ENCODE measurements around the gene SRBD1. TPM values are rescaled to one million over a fixed set of nuclear protein-coding genes. Genes with fewer than 3 reads are reported as not detected.
A peak's percentile ranks its signal among the peaks of the same experiment; 100 is the strongest.

The SRBD1 gene
- total and polyA plus RNA-seq, 4 donors: 4.0 to 22.2 (median 10.0) TPM

GRCh38 chr2:45610281-45611019 is 617 bp downstream of the SRBD1 start:
- Histone ChIP-seq H3K4me3 (ENCODE audit: low read depth in 1 of 3, low read length in 3 of 3) (peak overlapping the region; percentile 77 to 92 (median 80)), H3K4me1 (ENCODE audit: control insufficient read depth in 4 of 4, insufficient read depth in 4 of 4, low read length in 3 of 4) (peaks cover 0 to 12% (median 8%) of the 10 kb centered on the region in 4 donors), H3K27me3 (ENCODE audit: control insufficient read depth in 4 of 4, insufficient read depth in 4 of 4, low read length in 3 of 4) (no peaks in the 10 kb centered on the region), H3K36me3 (ENCODE audit: control insufficient read depth in 4 of 4, insufficient read depth in 3 of 4, low read depth in 1 of 4, low read length in 3 of 4) (no peaks in the 10 kb centered on the region), H3K9ac (ENCODE audit: low read depth in 1 of 2, low read length in 2 of 2) (peak overlapping the region; percentile 69 to 90), H3K9me3 (ENCODE audit: control insufficient read depth in 4 of 4, low read length in 3 of 4) (no peaks in the 10 kb centered on the region), H3K27ac (ENCODE audit: low read depth in 1 of 2, low read length in 2 of 2) (peak overlapping the region; percentile 87 to 96)
- DNase-seq (ENCODE audit: low spot score): peak; percentile 59
- 1% methylated on average over 23 of the region's 23 CpGs for WGBS
- no peak for TF ChIP-seq FOXA1 (IDR thresholded peaks at IDR 0.05)
- TF ChIP-seq YY1 (IDR thresholded peaks at IDR 0.05): peak; percentile 38
- peak in 1 of 2 donors; percentile 16 for TF ChIP-seq RXRA (IDR thresholded peaks at IDR 0.05)
- no peak for TF ChIP-seq SP1 (IDR thresholded peaks at IDR 0.05)
- TF ChIP-seq TAF1 (conservative IDR thresholded peaks at IDR 0.05): peak; percentile 51
- TF ChIP-seq RAD21 (IDR thresholded peaks at IDR 0.05): peak; percentile 53 to 60
- TF ChIP-seq, protein P1, sequence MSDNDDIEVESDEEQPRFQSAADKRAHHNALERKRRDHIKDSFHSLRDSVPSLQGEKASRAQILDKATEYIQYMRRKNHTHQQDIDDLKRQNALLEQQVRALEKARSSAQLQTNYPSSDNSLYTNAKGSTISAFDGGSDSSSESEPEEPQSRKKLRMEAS (IDR thresholded peaks at IDR 0.05): peak; percentile 37
- TF ChIP-seq HNF4A (conservative IDR thresholded peaks at IDR 0.05): no peak
- no peak for TF ChIP-seq CTCF (IDR thresholded peaks at IDR 0.05; ENCODE audit: low read depth, low read length, missing input control)
- TF ChIP-seq, protein P2, sequence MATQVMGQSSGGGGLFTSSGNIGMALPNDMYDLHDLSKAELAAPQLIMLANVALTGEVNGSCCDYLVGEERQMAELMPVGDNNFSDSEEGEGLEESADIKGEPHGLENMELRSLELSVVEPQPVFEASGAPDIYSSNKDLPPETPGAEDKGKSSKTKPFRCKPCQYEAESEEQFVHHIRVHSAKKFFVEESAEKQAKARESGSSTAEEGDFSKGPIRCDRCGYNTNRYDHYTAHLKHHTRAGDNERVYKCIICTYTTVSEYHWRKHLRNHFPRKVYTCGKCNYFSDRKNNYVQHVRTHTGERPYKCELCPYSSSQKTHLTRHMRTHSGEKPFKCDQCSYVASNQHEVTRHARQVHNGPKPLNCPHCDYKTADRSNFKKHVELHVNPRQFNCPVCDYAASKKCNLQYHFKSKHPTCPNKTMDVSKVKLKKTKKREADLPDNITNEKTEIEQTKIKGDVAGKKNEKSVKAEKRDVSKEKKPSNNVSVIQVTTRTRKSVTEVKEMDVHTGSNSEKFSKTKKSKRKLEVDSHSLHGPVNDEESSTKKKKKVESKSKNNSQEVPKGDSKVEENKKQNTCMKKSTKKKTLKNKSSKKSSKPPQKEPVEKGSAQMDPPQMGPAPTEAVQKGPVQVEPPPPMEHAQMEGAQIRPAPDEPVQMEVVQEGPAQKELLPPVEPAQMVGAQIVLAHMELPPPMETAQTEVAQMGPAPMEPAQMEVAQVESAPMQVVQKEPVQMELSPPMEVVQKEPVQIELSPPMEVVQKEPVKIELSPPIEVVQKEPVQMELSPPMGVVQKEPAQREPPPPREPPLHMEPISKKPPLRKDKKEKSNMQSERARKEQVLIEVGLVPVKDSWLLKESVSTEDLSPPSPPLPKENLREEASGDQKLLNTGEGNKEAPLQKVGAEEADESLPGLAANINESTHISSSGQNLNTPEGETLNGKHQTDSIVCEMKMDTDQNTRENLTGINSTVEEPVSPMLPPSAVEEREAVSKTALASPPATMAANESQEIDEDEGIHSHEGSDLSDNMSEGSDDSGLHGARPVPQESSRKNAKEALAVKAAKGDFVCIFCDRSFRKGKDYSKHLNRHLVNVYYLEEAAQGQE (IDR thresholded peaks at IDR 0.05): peak; percentile 35

DNA sequence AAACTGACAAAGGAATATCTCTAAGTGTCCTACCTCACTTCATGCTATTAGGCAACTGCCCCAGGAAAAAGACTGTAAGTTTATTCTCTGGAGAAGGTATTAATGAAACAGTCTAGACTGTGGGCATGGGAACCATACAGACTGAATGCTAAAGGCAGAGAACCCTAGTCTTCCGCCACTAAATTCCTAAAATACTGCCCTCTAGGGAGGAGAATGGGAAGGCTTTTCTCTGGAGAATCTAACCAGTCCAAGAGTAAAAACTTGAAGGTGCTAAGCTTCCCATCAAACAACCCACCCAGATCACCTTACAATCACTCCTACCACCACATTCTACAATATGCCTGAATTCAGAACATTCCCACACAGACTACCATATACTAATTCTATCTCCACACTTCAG is 3.4 kb downstream of the SRBD1 start:
- H3K9ac ChIP-seq (ENCODE audit: low read depth in 1 of 2, low read length in 2 of 2): no peak overlapping the region
- TF ChIP-seq RAD21 (IDR thresholded peaks at IDR 0.05): peak in 1 of 2 donors; percentile 44
- TF ChIP-seq, protein P3, sequence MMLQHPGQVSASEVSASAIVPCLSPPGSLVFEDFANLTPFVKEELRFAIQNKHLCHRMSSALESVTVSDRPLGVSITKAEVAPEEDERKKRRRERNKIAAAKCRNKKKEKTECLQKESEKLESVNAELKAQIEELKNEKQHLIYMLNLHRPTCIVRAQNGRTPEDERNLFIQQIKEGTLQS (IDR thresholded peaks at IDR 0.05): no peak
- no peak for TF ChIP-seq NR2F2 (IDR thresholded peaks at IDR 0.05)
- no peak for TF ChIP-seq SP1 (IDR thresholded peaks at IDR 0.05)
- TF ChIP-seq, protein P2 (IDR thresholded peaks at IDR 0.05): no peak
- no peak for TF ChIP-seq HNF4A (conservative IDR thresholded peaks at IDR 0.05)
- no peak for TF ChIP-seq FOXA1 (IDR thresholded peaks at IDR 0.05)
- TF ChIP-seq YY1 (IDR thresholded peaks at IDR 0.05): no peak
- TF ChIP-seq CTCF (IDR thresholded peaks at IDR 0.05; ENCODE audit: low read depth, low read length, missing input control): peak; percentile 12
- H3K36me3 ChIP-seq (ENCODE audit: control insufficient read depth in 4 of 4, insufficient read depth in 3 of 4, low read depth in 1 of 4, low read length in 3 of 4): peaks cover 0 to 13% (median 3%) of the 10 kb centered on the region in 4 donors
- 95% methylated on average over 1 of the region's 1 CpG for WGBS
- no peak overlapping the region for H3K4me3 ChIP-seq (ENCODE audit: low read depth in 1 of 3, low read length in 3 of 3)
- no peak for DNase-seq (ENCODE audit: low spot score)
- H3K27me3 ChIP-seq (ENCODE audit: control insufficient read depth in 4 of 4, insufficient read depth in 4 of 4, low read length in 3 of 4): no peaks in the 10 kb centered on the region
- H3K9me3 ChIP-seq (ENCODE audit: control insufficient read depth in 4 of 4, low read length in 3 of 4): no peaks in the 10 kb centered on the region
- peaks cover 0 to 12% (median 8%) of the 10 kb centered on the region in 4 donors for H3K4me1 ChIP-seq (ENCODE audit: control insufficient read depth in 4 of 4, insufficient read depth in 4 of 4, low read length in 3 of 4)
- no peak overlapping the region for H3K27ac ChIP-seq (ENCODE audit: low read depth in 1 of 2, low read length in 2 of 2)
